ENCODE measurements around the gene SIRPD.

GRCh38 chr20:1568163-1568490, 10.6 kb upstream of the SIRPD start:
- TF ChIP-seq, protein P1, sequence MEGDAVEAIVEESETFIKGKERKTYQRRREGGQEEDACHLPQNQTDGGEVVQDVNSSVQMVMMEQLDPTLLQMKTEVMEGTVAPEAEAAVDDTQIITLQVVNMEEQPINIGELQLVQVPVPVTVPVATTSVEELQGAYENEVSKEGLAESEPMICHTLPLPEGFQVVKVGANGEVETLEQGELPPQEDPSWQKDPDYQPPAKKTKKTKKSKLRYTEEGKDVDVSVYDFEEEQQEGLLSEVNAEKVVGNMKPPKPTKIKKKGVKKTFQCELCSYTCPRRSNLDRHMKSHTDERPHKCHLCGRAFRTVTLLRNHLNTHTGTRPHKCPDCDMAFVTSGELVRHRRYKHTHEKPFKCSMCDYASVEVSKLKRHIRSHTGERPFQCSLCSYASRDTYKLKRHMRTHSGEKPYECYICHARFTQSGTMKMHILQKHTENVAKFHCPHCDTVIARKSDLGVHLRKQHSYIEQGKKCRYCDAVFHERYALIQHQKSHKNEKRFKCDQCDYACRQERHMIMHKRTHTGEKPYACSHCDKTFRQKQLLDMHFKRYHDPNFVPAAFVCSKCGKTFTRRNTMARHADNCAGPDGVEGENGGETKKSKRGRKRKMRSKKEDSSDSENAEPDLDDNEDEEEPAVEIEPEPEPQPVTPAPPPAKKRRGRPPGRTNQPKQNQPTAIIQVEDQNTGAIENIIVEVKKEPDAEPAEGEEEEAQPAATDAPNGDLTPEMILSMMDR (conservative IDR thresholded peaks at IDR 0.05; ENCODE audit: low read length), result no peak
- TF ChIP-seq EZH2phosphoT487 (IDR thresholded peaks at IDR 0.05; ENCODE audit: borderline replicate concordance), result no peak

Measured in Loucy (cell line).